B cell (primary cell): ENCODE results near the gene C1orf174. TPM values are rescaled to one million over a fixed set of nuclear protein-coding genes. Genes with fewer than 3 reads are reported as not detected.

Experiments
- ATAC-seq: fragments of 200-7000 bp; cut with Tn5 transposase; one replicate; pipeline ENCODE4 v1.10.0; 2021; ENCODE audit warnings: low read depth, mild to moderate bottlenecking, moderate number of reproducible peaks, moderate library complexity
- CTCF ChIA-PET: fragments of 350-600 bp; sonication (Branson Sonifier 250); formaldehyde crosslinking; loops from one replicate; lab custom pipeline; 2021; ENCODE audit warnings: antibody characterized with exemption, inconsistent platforms; lab: Charles Lee
- POLR2A ChIA-PET: fragments of 350-600 bp; sonication (Branson Sonifier 250); formaldehyde crosslinking; loops from one replicate; lab custom pipeline; 2021; ENCODE audit warnings: antibody characterized with exemption; lab: Charles Lee
- DNase-seq: peaks from one replicate; pipeline ENCODE4 v3.0.0; 2013
- H2AFZ ChIP-seq: 2 replicates; pipeline ENCODE4 v1.6.1; 2012; ENCODE audit warnings: mild to moderate bottlenecking, low read depth, low read length; ENCODE audit not compliant: insufficient read depth, poor library complexity, severe bottlenecking
- H3K27ac ChIP-seq, 2 donors: 1 replicate in 1 of 2; 2 replicates in 1 of 2; pipeline ENCODE4 v1.5.1; 2012 to 2013; ENCODE audit warnings: low read length in 2 of 2, mild to moderate bottlenecking in 2 of 2, moderate library complexity in 1 of 2
- H3K27me3 ChIP-seq, 4 experiments: fragments of 200-600 bp in 1 of 4; sonication (generic) in 1 of 4; replicated peaks in 1 of 4; 1 replicate in 2 of 4; 2 replicates in 2 of 4; pipeline versions ENCODE4 v1.6.1 to v1.7.0; 2013 to 2016; ENCODE audit warnings: low read length in 3 of 4, mild to moderate bottlenecking in 2 of 4, mixed read lengths in 1 of 4, moderate library complexity in 1 of 4; ENCODE audit not compliant: insufficient read depth in 4 of 4, control insufficient read depth in 3 of 4; ENCODE audit errors: control extremely low read depth in 1 of 4
- H3K36me3 ChIP-seq, 2 experiments: replicated peaks in 1 of 2; 1 replicate in 1 of 2; 2 replicates in 1 of 2; pipeline versions ENCODE4 v1.6.1 to v1.7.1; 2013; ENCODE audit warnings: low read length in 1 of 2; ENCODE audit not compliant: insufficient read depth in 2 of 2, control insufficient read depth in 1 of 2; ENCODE audit errors: control extremely low read depth in 1 of 2, extremely low read depth in 1 of 2
- H3K4me1 ChIP-seq, 2 donors: fragments of 200-600 bp in 1 of 2; sonication (generic) in 1 of 2; 1 replicate in 1 of 2; 2 replicates in 1 of 2; pipeline versions ENCODE4 v1.5.1 to v1.6.1; 2013 to 2017; ENCODE audit warnings: low read length in 2 of 2; ENCODE audit not compliant: control insufficient read depth in 2 of 2, insufficient read depth in 2 of 2
- H3K4me2 ChIP-seq: replicated peaks from 2 replicates; pipeline ENCODE3; 2012; ENCODE audit warnings: mild to moderate bottlenecking, low read depth, low read length; ENCODE audit not compliant: poor library complexity, severe bottlenecking
- H3K4me3 ChIP-seq, 5 experiments: fragments of 200-600 bp in 1 of 5; sonication (generic) in 1 of 5; 1 replicate in 3 of 5; 2 replicates in 2 of 5; pipeline versions ENCODE4 v1.5.1 to v1.7.0; 2011 to 2016; ENCODE audit warnings: low read length in 4 of 5, mild to moderate bottlenecking in 4 of 5, low read depth in 2 of 5, control low read depth in 1 of 5, moderate library complexity in 1 of 5; ENCODE audit not compliant: insufficient read depth in 1 of 5; ENCODE audit errors: control extremely low read depth in 1 of 5, extremely low read depth in 1 of 5
- H3K79me2 ChIP-seq: fragments of 200-600 bp; sonication (generic); one replicate; pipeline ENCODE4 v1.6.0; 2016; ENCODE audit warnings: low read length; ENCODE audit not compliant: control insufficient read depth, insufficient read depth
- H3K9ac ChIP-seq: fragments of 200-600 bp; sonication (generic); 2 replicates; pipeline ENCODE4 v1.6.1; 2017; ENCODE audit warnings: mild to moderate bottlenecking, low read length, moderate library complexity
- H3K9me3 ChIP-seq, 3 donors: one replicate each; pipeline versions ENCODE4 v1.6.1 to v1.7.1; 2013; ENCODE audit warnings: low read length in 2 of 3; ENCODE audit not compliant: control insufficient read depth in 2 of 3, insufficient read depth in 1 of 3; ENCODE audit errors: control extremely low read depth in 1 of 3
- H4K20me1 ChIP-seq: 2 replicates; pipeline ENCODE4 v1.6.0; 2012; ENCODE audit warnings: mild to moderate bottlenecking, low read length; ENCODE audit not compliant: insufficient read depth, control insufficient read depth, poor library complexity, severe bottlenecking
- H3K27ac Mint-ChIP-seq: one replicate; pipeline ENCODE4 v1.8.0; 2021; ENCODE audit warnings: mixed read lengths
- H3K27me3 Mint-ChIP-seq: one replicate; pipeline ENCODE4 v1.8.0; 2021; ENCODE audit warnings: mixed read lengths
- H3K4me1 Mint-ChIP-seq: one replicate; pipeline ENCODE4 v1.8.0; 2021; ENCODE audit warnings: mixed read lengths
- H3K4me3 Mint-ChIP-seq: one replicate; pipeline ENCODE4 v1.8.0; 2021; ENCODE audit warnings: mixed read lengths
- H3K9me3 Mint-ChIP-seq: one replicate; pipeline ENCODE4 v1.8.0; 2022; ENCODE audit warnings: mixed read lengths; ENCODE audit not compliant: insufficient read depth
- CTCF ChIP-seq: fragments of 200-600 bp; IDR thresholded peaks from one replicate; pipeline ENCODE4 v1.8.0; 2022; ENCODE audit warnings: antibody characterized with exemption, mild to moderate bottlenecking
- EZH2 ChIP-seq: IDR thresholded peaks from 2 replicates; pipeline ENCODE4 v1.6.1; 2012; ENCODE audit warnings: borderline replicate concordance, low read depth, mild to moderate bottlenecking, moderate library complexity, low read length; ENCODE audit not compliant: insufficient read depth, poor library complexity, severe bottlenecking
- WGBS: methylation state at CpG from one replicate; pipeline ENCODE4 v1.1.5; 2013; ENCODE audit warnings: missing lambda C conversion rate; ENCODE audit not compliant: insufficient coverage; 5-methylcytosine and 5-hydroxymethylcytosine counted together
- intact Hi-C: fragments of 100-400 bp; cut with micrococcal nuclease; formaldehyde crosslinking; loops from one replicate; pipeline ENCODE4 v1.10.0; 2022
- polyA plus RNA-seq: library from polyadenylated mRNA; depleted of rRNA; stranded (reverse); fragments of >200 nt; gene quantifications from 2 replicates; pipeline ENCODE4 v1.2.3, GENCODE V29; 2012
- total RNA-seq, 2 donors: library from RNA; stranded (reverse); fragments of 120-200 nt in 1 of 2; gene quantifications; 1 replicate in 1 of 2; 2 replicates in 1 of 2; pipeline versions ENCODE4 v1.2.3 to v1.2.4, GENCODE V29; 2013 to 2022

Gene C1orf174
- total and polyA plus RNA-seq, 2 donors (not counting 1 experiment from before 2014, with no cell fraction given) = 33.2 to 49.8 TPM

- intact Hi-C loops = no loop called here
- POLR2A ChIA-PET = no interaction called here
- H3K79me2 ChIP-seq = no peaks in the 10 kb centered on the region
- H3K9me3 ChIP-seq = no peaks in the 10 kb centered on the region
- peaks cover 4 to 14% of the 10 kb centered on the region in 2 donors for H3K4me1 ChIP-seq
- peaks cover 2% of the 10 kb centered on the region for H3K9me3 Mint-ChIP-seq
- 90% methylated on average over 13 of the region's 14 CpGs for WGBS
- no peak overlapping the region for H3K4me3 Mint-ChIP-seq
- ATAC-seq (no peak), DNase-seq (no peak)
- peaks cover under 1% of the 10 kb centered on the region for H3K27me3 Mint-ChIP-seq
- H3K4me3 ChIP-seq = no peak overlapping the region
- H3K4me1 Mint-ChIP-seq = peaks cover 16% of the 10 kb centered on the region
- no peaks in the 10 kb centered on the region for H3K36me3 ChIP-seq
- H3K4me2 ChIP-seq = no peak overlapping the region
- H3K27me3 ChIP-seq = peaks cover 0 to 12% (median 0%) of the 10 kb centered on the region in 4 experiments
- H3K27ac Mint-ChIP-seq = no peak overlapping the region
- no peak overlapping the region for H3K27ac ChIP-seq
- H4K20me1 ChIP-seq = no peaks in the 10 kb centered on the region
- TF ChIP-seq CTCF (no peak), EZH2 (no peak)
- CTCF ChIA-PET = interaction anchor here (1.0 kb wide), 1 partner anchor 311 kb away, joined by 3 read pairs; no protein-coding TSS in a partner anchor
- H3K9ac ChIP-seq = no peak overlapping the region
- H2AFZ ChIP-seq = no peak overlapping the region
These were observed 14.8 kb upstream of the C1orf174 start for GRCh38 chr1:3914911-3915310.

DNA sequence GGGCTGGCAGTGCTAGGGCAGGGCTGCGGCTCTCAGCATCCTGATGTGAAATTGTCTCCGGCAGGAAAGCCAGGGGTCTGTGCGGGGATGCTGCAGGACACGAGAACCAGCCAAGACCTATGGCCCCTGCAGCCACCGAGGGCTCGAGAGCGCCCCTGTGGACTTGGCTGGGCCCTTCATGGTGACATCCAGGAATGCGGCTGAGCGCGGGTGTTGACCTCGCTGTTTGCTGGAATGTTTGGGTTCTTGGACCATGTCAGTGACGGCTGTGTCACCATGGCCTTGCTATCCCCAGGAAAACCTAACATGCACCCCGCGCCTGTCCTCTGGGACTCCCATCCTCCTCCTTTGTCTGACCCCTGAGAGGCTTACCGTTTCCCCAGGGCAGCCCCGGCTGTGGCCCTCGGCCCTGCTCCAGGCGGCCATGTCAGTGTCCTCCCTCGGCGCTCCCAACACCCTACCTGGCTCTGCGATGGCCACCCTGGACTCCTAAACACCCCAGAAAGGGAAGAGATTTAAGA lies 14.3 kb upstream of the C1orf174 start:
- Histone ChIP-seq H3K27me3 (peaks cover 0 to 15% (median 0%) of the 10 kb centered on the region in 4 experiments), H3K9me3 (no peaks in the 10 kb centered on the region), H4K20me1 (no peaks in the 10 kb centered on the region), H3K36me3 (no peaks in the 10 kb centered on the region), H3K79me2 (no peaks in the 10 kb centered on the region), H3K9ac (no peak overlapping the region), H3K27ac (no peak overlapping the region), H3K4me1 (peaks cover 4 to 19% of the 10 kb centered on the region in 2 donors), H2AFZ (no peak overlapping the region), H3K4me3 (no peak overlapping the region), H3K4me2 (no peak overlapping the region)
- Mint-ChIP-seq H3K4me3 (no peak overlapping the region), H3K27me3 (peaks cover 6% of the 10 kb centered on the region), H3K4me1 (peaks cover 21% of the 10 kb centered on the region), H3K9me3 (peaks cover 2% of the 10 kb centered on the region), H3K27ac (no peak overlapping the region)
- DNase-seq = no peak
- CTCF ChIA-PET = interaction anchor here (1.0 kb wide), 1 partner anchor 311 kb away, joined by 3 read pairs; no protein-coding TSS in a partner anchor
- ATAC-seq = no peak
- WGBS = 93% methylated on average over 19 of the region's 21 CpGs
- no peak for TF ChIP-seq CTCF
- no peak for TF ChIP-seq EZH2
- intact Hi-C loops = no loop called here
- POLR2A ChIA-PET = no interaction called here
